BE2C (cell line): ENCODE data around the gene TPPP2.

ENCODE experiments used
- DNase-seq: peaks from one replicate; pipeline ENCODE4 v3.0.0-alpha.2; 2020
- H3K27me3 ChIP-seq: fragments of 250-450 bp; sonication (Bioruptor Pico); 2 replicates; pipeline ENCODE4 v1.5.1; 2020; ENCODE audit warnings: mild to moderate bottlenecking
- H3K36me3 ChIP-seq: fragments of 250-450 bp; sonication (Bioruptor Pico); 2 replicates; pipeline ENCODE4 v1.5.1; 2020; ENCODE audit warnings: mild to moderate bottlenecking
- H3K4me1 ChIP-seq: fragments of 250-450 bp; sonication (Bioruptor Pico); 2 replicates; pipeline ENCODE4 v1.5.1; 2020
- H3K4me3 ChIP-seq: 2 replicates; pipeline ENCODE4 v1.5.1; 2011; ENCODE audit warnings: low read depth, low read length
- H3K9me3 ChIP-seq: fragments of 250-450 bp; sonication (Bioruptor Pico); 2 replicates; pipeline ENCODE4 v1.5.1; 2020
- CTCF ChIP-seq: IDR thresholded peaks from 2 replicates; pipeline ENCODE4 v1.5.1; 2012; ENCODE audit warnings: mild to moderate bottlenecking, low read depth, low read length

The TPPP2 gene

DNA sequence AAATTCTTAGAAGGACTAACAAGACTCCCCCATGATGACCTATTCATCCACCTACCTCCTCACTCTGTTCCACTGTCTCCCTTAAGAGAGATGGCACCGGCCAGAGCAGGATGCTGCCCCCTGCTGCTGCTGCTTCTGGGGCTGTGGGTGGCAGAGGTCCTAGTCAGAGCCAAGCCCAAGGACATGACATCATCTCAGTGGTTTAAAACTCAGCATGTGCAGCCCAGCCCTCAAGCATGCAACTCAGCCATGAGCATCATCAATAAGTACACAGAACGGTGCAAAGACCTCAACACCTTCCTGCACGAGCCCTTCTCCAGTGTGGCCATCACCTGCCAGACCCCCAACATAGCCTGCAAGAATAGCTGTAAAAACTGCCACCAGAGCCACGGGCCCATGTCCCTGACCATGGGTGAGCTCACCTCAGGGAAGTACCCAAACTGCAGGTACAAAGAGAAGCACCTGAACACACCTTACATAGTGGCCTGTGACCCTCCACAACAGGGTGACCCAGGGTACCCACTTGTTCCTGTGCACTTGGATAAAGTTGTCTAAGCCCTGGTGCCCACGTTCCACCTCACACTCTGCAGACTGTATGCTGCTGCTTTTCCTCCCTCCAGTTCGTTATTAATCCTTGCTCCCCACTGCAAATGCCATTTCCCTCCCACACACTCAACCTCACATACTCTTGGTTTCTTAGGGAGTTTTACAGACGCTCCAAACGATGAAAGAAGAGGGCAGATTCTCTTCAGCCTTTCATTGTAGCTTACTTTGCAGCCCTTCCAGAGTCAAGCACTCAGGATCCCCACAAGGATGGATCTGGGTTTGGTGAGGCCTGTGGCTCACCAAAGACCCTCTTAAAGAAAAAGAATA lies 28.0 kb downstream of the TPPP2 start, which contains the start of gene RNASE8:
TSS of gene RNASE8 (plus strand) at position 20 of the 873 bp plus-strand sequence. CDS start at position 91, 71 bp downstream.
- TF ChIP-seq CTCF, result no peak
- Histone ChIP-seq H3K36me3 (no peaks in the 10 kb centered on the region), H3K4me1 (no peaks in the 10 kb centered on the region; the same call in 1 of the 2 replicates), H3K9me3 (no peaks in the 10 kb centered on the region), H3K27me3 (no peaks in the 10 kb centered on the region), H3K4me3 (no peak within 1 kb of the TSS)
- no peak for DNase-seq

DNA sequence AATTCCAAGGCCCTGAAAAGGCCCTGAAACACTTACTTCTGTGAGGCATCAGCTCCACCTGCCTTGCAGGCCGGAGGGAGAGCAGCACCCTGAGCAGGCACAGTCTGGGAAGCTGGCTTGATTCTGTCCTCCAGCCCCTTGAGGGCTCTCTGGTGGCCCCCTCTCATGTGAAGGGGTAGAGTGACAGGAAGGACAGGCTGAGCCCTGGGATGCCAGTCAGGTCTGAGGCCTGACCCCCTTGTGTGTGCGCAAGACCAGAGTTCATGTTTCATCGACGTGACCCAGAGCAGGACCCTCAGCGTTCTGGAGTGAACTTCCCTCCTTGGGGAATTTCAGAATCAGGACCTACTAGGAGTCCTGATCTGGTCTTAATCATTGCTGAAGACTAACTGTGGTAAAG lies 28.9 kb downstream of the TPPP2 start:
- no peaks in the 10 kb centered on the region for H3K9me3 ChIP-seq
- H3K36me3 ChIP-seq, result no peaks in the 10 kb centered on the region
- TF ChIP-seq CTCF, result no peak
- no peak overlapping the region for H3K4me3 ChIP-seq
- no peak for DNase-seq
- no peaks in the 10 kb centered on the region for H3K27me3 ChIP-seq
- no peaks in the 10 kb centered on the region; the same call in 1 of the 2 replicates for H3K4me1 ChIP-seq

DNA sequence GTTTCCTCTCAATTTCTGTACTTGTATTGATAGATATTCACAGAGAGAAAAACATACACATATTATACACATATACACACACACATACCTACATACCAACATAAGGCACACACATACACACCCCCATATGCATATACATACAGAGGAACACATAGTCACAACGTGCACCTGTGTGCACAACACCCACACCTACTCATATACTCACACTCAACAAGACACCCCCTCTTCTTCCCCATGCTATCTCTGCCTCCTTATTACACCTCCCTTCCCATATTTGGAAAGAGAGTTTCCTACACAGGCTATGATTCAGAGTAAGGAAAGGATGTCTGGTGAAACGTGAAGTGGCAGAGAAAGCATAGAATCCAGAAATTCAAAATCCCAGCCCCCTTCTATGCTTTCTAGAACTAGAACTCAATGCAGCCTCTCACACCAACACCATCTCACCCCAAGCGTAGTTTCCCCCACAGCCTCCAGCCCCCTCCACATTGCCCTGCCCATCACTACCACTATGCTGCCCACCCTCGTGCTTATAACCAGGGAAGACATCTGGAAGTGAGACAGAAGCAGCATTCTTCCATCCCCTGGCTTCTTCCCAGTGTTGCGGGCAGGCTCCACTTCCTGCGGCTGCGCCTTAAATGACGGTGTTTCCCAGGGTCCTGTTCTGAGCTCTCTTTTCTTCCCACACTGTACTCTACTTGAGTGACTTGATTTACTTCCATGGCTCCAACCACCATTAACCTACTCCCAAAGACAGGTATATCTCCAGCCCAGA lies 30.0 kb downstream of the TPPP2 start:
- H3K36me3 ChIP-seq, result no peaks in the 10 kb centered on the region
- no peak for DNase-seq
- H3K4me1 ChIP-seq, result no peaks in the 10 kb centered on the region
- no peak for TF ChIP-seq CTCF
- H3K27me3 ChIP-seq, result no peaks in the 10 kb centered on the region
- no peaks in the 10 kb centered on the region for H3K9me3 ChIP-seq
- no peak overlapping the region for H3K4me3 ChIP-seq

GRCh38 chr14:21060614-21061346 lies 30.8 kb downstream of the TPPP2 start:
- H3K9me3 ChIP-seq, result no peaks in the 10 kb centered on the region
- H3K4me3 ChIP-seq, result no peak overlapping the region
- H3K36me3 ChIP-seq, result no peaks in the 10 kb centered on the region
- no peaks in the 10 kb centered on the region for H3K27me3 ChIP-seq
- no peak for TF ChIP-seq CTCF
- no peaks in the 10 kb centered on the region for H3K4me1 ChIP-seq
- no peak for DNase-seq

GRCh38 chr14:21061347-21061668 lies 31.3 kb downstream of the TPPP2 start:
- no peaks in the 10 kb centered on the region for H3K4me1 ChIP-seq
- no peak for TF ChIP-seq CTCF
- H3K4me3 ChIP-seq, result no peak overlapping the region
- no peaks in the 10 kb centered on the region for H3K36me3 ChIP-seq
- no peaks in the 10 kb centered on the region for H3K27me3 ChIP-seq
- no peak for DNase-seq
- no peaks in the 10 kb centered on the region for H3K9me3 ChIP-seq
